GM21447 (cell line): ENCODE results near the gene GSAP.
A peak's percentile ranks its signal among the peaks of the same experiment; 100 is the strongest.
"Not testable (repeated sequence)": the region's sequence is repeated elsewhere in the genome, so short reads cannot be mapped to it uniquely, and the experiment has no call there.

Experiments
- ATAC-seq: cut with Tn5 transposase; IDR thresholded peaks from one replicate; pipeline ENCODE4 v1.9.1; 2021; ENCODE audit not compliant: unreplicated experiment

Gene GSAP

DNA sequence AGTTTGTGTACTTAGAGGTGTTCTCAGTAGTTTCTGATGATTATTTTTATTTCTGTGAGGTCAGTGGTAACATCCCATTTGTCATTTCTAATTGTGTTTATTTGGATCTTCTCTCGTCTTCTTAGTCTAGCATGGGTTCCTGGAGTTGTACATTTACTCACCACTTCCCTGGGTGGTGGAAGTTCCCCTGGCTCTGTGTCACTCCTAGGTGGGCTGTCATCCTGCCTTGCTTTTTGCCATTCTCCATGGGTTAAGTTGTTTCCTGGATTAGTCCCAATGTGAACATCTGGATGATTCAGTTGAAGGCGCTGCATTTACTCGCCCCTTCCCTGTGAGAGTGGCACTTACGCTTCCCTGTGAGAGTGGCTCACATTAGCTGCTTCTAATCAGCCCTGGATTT, 48.2 kb downstream of the GSAP start:
- ATAC-seq, result no peak

- no peak for ATAC-seq
Observed at GRCh38 chr7:77362905-77363304, 53.2 kb downstream of the GSAP start.

- no peak for ATAC-seq
Observed at GRCh38 chr7:77360969-77361368, 55.2 kb downstream of the GSAP start.

DNA sequence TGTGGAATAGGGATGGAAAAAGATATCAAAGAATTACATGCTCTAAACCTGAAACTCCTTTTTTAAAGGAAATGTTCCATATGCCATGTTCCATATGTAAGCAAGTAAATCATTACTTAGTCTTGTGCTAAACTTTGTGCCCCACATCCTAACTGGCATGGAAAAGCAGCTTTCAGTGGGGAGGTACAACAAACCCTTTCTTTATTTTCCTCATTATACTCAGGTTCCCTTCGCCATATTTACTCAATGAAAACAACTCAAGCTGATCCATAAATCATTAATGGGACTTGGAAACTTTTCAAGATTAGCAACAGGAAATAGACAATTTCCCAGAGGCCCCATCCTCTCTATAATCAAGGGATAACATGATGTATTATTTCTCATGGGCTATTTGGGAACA, 56.0 kb downstream of the GSAP start:
- ATAC-seq, result no peak

GRCh38 chr7:77359599-77359998, 56.5 kb downstream of the GSAP start:
- no peak for ATAC-seq

- no peak for ATAC-seq
Observed at GRCh38 chr7:77354914-77355313, 61.2 kb downstream of the GSAP start.

DNA sequence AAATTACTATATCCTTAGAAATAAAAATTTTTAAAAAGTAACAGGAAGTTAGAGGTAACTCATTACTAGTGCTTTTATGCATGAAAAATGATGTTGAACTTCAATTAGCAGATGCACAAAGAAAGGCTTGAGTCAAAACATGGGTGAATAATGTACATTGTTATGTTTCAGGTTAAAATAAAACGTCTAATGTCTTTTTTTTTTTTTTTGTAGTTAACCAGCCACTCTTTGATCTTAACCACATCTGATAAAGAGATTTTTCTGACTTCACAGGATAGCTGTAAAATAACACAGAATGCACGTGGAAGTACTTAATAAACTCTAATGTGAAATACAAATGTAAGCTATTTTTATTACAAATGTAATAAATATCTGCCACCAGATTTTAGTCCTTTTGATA, 61.7 kb downstream of the GSAP start:
- no peak for ATAC-seq

GRCh38 chr7:77353911-77354310, 62.2 kb downstream of the GSAP start:
- no peak for ATAC-seq

DNA sequence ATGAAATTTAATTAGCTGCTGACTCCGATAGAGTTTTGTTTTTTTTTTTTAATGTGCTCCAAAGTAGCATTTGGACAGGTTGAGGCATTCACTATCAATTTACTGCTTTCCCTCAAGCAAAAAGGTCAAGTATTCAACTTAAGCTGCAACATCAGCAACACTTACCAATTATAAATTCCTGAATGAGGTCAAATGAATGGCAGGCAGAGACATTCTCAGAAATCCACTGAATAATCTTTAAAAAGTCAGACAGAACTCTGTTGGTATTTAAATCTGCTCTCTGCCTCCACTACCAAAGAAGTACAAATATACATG, 62.8 kb downstream of the GSAP start:
- ATAC-seq, result no peak

DNA sequence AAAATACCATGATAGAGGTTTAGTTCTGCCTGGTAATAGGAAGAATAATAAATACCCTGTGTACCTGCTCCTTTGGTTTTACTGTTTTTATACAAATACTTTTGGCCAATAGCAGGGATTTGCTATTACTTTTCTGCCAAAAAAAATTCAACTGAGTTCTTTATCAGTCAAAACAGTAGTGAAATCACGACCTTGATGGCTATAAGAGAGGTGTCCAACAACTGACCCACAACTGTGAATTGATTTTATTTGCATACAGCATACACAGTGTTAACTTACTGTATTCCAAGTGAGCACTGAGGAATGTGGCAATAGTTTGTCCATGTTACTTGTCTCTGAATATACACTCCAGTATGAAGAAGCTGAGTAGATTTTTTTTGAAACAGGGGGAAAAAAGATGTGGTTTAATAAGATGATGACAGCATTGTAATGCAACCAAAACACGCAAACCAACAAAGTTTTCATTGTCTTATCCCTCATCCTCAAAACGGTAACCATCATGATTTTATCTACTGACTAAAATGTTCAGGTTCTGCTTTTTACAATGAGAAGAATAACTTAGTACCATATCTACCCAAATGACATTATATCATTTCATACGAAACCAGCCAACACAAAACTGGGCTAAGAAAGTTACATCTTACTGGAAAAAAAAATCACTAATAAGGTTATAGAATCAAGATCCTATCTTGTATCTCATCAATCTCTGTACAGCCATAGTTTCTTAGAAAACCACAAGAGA, 63.3 kb downstream of the GSAP start:
- no peak for ATAC-seq

DNA sequence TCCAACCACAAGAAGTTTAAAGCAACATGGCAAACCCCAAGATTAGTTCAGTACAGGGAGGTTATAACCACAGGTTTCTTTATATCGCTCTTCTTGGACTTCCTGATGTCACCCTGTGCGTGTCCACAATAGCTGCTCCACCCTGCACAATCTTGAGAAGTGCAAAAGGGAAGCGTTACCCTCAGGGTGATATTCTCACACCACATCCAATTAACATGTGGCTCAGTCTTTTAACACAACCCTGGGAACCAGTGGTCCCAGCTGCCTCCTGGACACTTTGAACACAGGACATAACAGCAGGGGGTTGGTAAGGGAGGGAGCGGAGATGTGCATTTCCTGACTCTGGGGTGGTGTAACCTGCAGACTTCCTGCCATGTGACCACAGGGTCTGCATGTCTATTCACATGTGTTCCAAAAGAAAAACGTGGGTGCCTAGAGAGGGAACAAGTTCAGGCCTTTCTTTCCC, 64.6 kb downstream of the GSAP start:
- ATAC-seq, result peak; percentile 91

DNA sequence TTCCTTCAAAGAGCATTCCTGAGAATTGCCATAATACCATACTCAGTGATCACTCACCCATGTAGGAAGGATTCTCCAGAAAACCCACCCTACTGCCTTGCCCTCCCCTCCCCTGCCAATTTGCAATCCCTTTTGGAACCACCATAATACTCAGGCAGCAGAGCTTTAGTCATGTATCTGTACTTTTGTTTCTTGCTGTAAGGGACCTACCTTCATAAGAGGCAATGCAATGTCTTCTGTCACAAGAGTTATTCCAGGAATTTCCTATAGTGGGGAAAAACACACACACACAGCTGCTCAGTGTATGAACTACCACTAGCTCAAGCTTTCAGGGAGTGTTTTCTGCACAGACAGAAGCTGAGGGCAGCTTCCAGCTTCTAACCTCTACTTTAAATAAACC, 67.0 kb downstream of the GSAP start:
- ATAC-seq, result no peak

DNA sequence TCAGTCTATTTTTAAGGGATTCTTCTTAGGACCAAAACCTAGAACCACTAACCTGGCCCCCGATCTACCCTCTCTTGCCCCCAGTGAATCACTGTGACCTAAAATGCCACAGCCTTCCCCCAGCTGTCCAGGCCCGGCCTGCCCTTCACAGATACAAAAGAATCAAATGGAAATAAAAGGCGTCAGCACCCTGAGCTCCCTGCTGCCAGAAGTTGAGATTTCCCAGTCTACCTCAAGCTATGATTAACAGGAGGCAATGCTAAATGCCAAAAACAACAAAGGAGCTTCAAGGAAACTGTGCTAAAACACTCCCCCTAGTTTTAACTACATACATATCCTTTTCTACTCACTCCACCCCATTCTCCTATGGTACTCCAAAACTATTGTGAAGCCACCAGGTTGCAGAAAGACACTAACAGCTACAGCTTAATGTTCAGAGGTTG, 67.8 kb downstream of the GSAP start:
- ATAC-seq, result no peak

DNA sequence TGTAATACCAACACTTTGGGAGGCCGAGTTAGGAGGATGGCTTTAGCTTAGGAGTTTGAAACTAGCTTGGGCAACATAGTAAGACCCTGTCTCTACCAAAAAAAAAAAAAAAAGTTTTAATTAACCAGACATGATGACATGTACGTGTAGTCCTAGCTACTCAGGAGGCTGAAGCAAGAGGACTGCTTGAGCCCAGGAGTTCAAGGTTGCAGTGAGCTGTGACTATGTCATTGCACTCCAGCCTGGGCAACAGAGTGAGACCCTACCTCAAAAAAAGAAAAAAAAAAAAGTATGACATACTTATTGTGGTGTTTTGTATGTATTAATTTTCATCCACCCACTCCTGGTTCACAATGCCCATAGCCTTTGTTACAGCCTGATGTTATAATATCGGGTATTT, 69.7 kb downstream of the GSAP start:
- no peak for ATAC-seq

GRCh38 chr7:77345426-77345825, 70.7 kb downstream of the GSAP start:
- ATAC-seq, result not testable (repeated sequence)

- no peak for ATAC-seq
Observed at GRCh38 chr7:77339726-77340125, 76.4 kb downstream of the GSAP start.

DNA sequence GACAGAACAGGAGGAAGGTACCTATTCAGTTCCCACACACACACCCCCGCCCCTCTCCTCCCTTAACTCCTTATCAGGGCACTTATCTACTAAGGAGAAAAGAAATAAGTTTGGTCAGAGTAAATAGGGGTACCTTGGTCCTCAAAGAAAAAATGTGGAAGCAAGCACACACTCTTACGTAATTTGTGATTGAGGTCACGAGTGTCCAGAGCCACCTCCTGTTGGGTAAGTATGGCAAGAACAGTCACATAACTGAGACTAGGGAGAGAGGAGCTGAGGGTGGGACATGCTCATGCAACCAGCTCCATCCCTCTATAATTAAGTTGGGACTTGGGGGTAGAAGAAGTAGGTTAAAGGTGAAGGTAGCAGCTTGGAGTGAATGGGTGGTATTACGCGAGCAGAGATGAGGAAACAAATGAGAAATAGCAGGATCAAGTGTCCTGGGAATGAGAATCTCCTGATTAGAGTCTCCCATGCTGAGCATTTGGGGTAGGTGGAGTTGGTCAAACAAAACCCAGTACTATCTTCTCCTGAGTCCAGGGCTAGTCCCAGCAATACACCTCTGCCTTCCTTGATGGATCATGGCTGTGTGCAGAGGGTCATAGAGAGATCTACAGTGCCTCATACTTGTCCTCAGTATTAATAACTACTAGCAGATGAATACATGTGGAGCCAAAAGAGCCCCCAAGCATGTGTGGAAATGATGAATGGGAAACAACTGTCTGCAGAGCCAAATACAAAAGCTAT, 77.1 kb downstream of the GSAP start:
- ATAC-seq, result no peak

- no peak for ATAC-seq
Observed at GRCh38 chr7:77338260-77338659, 77.9 kb downstream of the GSAP start.

DNA sequence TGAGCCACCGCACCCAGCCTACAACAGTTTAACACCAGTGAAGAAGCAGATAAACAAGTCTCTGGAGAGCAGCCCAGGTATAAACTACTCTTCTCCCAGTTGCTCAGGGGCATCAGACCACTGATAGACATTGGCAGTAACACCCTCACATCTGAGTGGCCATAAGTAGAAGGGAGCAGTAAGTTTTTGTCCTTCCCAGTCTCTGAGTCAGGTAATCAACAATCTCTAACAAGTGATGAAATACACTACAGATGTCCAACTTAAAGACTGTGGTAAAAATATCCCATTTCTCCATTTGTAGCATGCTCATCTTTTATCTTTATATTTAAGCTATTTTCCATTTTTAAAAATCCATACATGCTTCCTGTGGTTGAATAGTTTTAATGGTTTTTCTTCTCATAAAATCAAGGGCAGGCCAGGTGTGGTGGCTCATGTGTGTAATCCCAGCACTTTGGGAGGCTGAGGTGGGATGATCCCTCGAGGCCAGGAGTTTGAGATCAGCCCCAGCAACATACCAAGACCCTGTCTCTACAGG, 78.6 kb downstream of the GSAP start:
- ATAC-seq, result no peak

- no peak for ATAC-seq
Observed at GRCh38 chr7:77335581-77335980, 80.6 kb downstream of the GSAP start.

DNA sequence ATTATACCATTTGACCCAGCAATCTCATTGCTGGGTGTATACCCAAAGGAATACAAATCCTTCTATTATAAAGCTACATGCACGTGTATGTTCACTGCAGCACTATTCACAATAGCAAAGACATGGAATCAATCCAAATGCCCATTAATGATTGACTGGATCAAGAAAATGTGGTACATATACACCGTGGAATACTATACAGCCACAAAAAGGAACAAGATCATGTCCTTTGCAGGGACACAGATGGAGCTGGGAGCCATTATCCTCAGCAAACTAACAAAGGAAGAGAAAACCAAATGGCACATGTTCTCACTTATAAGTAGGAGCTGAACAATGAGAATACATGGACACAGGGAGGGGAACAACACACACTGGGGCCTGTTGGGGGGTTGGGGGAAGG, 82.1 kb downstream of the GSAP start:
- ATAC-seq, result not testable (repeated sequence)

GRCh38 chr7:77331938-77332695, 84.0 kb downstream of the GSAP start:
- ATAC-seq, result peak; percentile 55
